HG03175 (cell line): ENCODE results near the gene TRAPPC10.
"Not testable (repeated sequence)": the region's sequence is repeated elsewhere in the genome, so short reads cannot be mapped to it uniquely, and the experiment has no call there.

Experiments used
- ATAC-seq: cut with Tn5 transposase; IDR thresholded peaks from one replicate; pipeline ENCODE4 v1.9.1; 2021; ENCODE audit warnings: mild to moderate bottlenecking, moderate library complexity; ENCODE audit not compliant: unreplicated experiment

Gene TRAPPC10

DNA sequence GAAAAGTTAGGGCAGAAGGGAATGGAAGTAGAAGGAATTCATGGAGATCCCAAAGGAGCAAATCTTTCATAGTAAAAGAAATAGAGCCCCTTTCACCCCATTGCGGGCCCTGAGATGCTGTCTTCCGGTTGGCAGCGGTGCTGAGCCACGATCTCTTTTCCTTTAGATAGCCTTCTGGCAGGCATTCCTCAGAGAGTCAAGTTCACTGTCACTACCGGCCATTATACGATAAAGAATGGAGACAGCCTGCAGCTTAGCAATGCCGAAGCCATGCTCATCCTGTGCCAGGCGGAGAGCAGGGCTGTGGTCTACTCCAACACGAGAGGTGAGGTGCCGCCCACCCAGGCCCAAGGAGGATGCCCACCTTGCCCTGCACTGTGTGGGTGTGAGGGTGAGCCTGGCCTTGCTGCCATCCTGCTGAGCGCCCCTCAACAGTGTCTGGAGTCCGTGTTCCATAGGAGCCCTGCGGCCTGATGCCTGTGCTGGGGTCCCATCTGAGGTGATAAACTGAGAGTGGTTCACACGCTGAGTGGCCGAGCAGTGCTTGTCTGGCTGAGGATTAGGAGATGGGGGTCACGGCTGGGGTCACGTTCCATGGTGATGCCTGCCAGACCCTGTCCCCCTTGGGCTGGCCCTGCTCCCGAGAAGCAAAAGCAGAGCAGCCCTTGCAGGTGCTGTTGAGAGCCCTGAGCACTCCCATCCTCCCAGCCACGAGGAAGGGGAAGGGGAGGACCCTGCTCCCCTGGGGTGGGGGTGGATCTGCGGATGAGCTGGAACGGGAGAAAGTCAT lies 74.7 kb downstream of the TRAPPC10 start:
- ATAC-seq = no peak

DNA sequence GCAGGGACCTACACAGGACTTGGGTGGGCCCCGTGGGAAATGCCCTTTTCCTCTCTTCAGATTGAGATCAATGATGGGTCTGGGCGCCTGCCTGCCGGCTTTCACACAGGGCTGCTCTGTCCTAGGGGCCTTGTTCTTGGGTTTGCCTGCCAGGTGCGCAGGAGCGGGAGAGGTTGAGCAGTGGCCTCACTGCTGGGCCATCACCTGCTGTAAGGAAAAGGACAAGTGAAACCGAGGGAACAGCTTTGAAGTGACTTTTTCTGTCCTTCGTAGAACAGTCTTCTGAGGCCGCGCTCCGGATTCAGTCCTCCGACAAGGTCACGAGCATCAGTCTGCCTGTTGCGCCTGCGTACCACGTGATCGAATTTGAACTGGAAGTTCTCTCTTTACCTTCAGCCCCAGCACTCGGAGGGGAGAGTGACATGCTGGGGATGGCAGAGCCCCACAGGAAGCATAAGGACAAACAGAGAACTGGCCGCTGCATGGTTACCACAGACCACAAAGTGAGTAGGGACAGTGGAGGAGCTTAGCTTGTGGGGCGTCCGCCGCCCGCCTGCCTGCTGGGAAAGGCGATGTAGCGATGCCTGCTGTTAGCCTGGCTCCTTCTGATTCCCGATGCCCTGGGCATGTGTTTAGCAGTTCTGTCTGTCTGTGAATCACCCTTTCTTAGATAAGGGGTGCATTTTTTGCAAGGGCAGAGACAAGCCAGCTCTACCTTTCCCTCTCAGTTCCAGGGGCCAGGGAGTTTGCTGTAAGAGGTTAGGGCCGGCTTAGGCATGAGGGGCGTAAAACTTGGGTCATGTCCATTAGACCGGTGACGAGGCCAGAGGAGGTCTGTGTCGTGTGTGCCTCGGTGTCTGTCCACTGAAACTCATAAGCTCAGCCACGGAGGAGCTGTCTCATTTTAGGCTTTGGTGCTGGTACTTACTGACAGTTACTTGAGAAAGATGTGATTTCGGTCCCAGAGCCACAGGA lies 75.6 kb downstream of the TRAPPC10 start:
- ATAC-seq = no peak

DNA sequence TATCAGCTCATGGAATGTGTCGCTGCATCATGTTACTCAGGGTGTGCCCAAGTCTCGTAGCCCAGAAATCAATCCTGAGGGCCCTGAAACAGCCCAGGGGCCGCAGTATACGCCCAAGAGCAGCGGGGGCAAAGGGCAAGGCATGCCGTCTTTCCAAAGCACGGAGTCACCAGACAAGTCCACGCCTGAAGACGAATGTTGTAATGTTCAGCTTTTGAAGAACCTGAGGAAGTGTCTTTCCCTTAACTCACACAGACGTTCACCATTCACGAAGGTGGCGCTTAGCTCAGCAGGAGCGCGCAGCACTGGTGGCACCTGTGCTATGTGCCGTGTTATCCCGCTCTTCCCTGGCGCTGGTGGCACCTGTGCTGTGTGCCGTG lies 76.3 kb downstream of the TRAPPC10 start:
- ATAC-seq = no peak

DNA sequence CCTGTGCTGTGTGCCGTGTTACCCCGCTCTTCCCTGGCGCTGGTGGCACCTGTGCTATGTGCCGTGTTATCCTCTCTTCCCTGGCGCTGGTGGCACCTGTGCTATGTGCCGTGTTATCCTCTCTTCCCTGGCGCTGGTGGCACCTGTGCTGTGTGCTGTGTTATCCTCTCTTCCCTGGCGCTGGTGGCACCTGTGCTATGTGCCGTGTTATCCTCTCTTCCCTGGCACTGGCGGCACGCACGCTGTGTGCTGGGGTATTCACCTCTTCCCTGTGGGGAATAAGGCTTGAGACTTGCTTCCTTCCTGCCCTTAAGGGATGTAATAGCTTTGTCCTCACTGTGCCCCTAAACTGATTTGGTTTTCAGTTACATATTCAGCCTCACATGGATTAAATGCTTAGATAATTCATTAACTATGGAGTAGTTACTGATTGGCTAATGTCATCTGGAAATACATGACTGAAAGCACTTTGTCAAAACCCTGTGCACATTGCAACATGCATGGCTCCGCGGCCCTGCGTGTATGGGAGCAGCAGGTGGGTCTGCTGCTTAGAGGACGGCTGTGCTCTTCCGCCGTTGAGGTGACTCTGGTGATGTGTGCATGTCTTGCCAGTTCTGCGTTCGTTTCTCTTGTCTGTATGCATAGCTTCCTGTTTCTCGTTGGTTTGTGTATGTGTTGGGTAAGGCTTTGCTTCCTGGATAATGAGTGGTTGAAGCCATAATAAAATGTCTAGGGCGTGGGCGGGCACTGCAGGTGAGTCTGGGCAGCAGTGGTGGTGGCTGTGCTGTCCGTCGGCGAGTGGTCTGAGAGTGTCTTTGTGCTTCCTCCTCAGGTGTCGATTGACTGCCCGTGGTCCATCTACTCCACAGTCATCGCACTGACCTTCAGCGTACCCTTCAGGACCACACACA lies 77.1 kb downstream of the TRAPPC10 start:
- ATAC-seq = no peak

DNA sequence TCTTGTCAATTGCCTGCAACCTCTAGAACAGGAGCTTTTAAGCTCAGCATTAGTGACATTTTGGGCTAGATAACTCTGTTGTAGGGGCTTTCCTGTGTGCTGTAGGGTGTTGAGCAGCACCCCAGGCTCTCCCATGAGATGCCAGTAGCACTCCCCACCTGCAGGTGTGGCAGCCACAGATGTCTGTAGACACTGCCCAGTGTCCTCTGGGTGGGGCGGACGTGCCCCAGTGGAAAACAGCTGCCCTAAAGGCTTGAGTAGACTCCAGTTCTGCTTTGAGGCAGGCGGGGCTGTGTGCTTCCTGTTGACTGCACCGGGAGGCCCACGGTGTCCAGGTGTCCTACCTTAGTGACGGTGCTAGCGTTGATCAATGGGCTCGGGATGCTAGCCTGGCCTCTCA lies 78.2 kb downstream of the TRAPPC10 start:
- ATAC-seq = no peak

DNA sequence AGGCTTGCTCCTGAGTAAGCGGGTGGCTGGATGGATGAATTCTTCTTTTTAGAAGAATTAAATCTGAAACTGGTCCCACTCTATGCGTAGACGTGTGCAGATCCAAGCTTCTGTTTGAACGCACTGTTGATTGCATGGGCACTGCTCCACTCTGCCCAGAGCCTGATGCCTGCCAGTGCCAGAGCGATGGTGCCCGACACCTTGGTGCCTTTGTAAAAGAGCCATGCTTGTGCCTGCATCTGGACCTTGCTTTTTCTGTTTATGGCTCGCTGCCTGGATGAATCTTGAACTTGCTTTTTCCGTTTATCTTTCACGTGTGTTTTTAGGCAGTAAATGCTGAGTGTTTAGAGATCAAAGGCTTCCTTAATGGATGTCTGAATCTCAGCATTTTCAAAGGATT lies 80.1 kb downstream of the TRAPPC10 start:
- ATAC-seq = no peak

DNA sequence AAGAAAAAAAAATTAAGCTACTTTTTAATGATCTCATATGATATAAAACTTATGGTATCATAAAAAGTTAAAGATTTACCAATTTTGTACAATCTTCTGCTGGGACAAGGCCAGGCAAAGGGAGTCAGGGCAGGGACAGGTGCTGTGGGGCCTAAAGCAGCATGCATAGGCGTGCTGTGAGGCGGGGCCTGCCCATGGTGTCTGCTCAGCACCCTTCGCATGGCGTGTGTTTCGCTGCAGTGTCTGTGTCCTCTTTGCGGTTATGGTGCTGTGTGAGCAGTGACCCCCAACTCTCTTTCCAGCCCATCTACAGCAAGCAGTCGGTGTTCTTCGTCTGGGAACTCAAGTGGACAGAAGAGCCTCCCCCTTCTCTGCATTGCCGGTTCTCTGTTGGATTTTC lies 81.7 kb downstream of the TRAPPC10 start:
- ATAC-seq = no peak

DNA sequence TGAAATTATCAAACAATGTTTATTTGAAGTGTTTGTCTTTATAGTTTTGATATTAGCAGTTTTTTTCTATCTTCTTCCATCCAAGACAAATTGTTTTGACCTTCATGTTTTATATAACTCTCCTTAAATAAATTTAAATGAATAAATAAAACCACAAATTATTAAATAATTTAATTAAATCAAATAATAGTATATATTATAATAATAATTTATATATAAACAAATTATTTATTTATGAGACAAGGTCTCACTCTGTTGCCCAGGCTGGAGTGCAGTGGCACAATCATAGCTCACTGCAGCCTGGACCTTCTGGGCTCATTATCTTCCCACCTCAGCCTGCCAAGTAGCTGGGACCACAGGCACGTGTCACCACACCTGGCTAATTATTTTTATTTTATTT lies 82.7 kb downstream of the TRAPPC10 start:
- no peak for ATAC-seq

DNA sequence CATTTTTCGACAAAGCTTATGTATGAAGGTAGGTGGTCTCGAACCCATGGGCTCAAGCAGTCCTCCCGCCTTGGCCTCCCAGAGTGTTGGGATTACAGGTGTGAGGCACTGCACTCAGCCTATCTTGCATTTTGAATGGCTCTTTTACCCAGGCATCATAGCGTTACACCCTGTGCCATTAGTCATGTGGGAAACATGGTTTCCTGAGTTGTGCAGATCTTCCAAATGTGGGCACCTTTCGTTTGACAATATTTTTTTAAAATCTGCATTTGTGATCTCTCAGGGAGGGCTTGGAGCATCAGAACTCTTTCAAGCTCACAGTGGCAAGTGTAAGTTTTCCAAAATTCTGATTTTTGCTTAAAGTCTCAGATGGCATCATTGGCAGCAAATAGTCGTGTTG lies 86.4 kb downstream of the TRAPPC10 start:
- ATAC-seq = not testable (repeated sequence)

DNA sequence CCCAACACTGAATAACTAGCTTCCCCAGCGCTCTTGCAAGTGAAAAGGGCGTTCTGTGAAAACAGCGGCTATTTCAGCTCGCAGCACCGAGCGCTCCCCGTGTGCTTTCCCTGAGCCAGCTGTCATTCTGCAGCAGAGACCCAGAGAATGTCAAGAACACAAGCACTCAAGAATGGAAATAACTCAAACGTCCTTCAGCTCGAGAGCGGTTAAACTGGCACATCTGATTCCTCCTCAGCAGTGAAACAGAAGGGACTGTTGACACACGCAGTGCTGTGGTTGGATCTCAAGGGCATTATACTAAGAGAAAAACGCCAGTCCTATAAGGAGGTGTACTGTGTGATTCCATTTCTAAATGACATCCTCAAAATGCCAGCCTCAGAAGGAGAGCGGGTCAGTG lies 86.9 kb downstream of the TRAPPC10 start:
- not testable (repeated sequence) for ATAC-seq

DNA sequence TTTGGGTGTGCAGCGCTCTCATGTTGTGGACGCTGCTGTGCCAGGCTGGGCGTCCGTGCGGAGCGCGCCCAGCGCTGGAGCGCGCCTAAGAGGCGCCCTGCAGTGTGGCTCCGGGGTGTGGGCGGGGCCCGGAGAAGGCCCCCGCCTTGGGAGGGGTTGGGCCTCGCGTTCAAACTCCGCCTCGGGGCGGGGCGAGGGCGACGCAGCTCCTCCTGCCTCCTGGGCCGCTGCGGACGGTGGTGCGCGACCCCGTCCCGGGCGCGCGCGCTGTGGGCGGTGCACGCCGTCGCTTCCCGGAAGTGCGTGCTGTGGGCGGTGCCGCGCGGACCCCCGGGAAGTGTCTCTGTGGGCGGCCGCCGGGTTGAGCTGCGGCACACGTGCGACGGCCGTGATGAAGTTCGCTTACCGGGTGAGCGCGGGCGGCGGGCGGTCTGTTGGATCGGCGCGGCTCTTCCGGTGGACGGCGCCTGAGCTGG lies 95.0 kb downstream of the TRAPPC10 start, which contains the start of gene PWP2:
TSS of gene PWP2 (plus strand) at position 374 of the 476 bp plus-strand sequence. CDS start at position 392, 18 bp downstream.
- peak; percentile 90 for ATAC-seq

DNA sequence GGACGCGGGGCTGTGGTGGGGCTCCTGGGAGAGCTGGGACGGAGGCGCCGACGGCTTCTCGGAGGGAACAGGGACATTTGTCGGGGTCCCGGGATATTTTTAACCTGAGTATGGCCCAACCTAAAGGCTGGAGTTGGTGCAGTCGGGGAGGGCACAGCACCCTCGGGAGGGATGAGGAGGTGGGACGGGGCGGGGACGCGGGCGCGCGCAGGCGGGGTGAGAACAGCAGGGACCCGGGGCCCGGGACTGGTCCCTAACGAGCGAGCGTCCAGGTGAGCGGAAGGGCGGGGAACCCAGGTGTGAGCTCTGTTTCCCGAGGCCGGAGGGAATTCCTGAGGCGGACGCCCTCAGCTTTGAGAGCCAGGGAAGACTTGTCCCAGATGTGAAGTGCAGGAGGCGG lies 95.5 kb downstream of the TRAPPC10 start:
- ATAC-seq = peak; percentile 18

DNA sequence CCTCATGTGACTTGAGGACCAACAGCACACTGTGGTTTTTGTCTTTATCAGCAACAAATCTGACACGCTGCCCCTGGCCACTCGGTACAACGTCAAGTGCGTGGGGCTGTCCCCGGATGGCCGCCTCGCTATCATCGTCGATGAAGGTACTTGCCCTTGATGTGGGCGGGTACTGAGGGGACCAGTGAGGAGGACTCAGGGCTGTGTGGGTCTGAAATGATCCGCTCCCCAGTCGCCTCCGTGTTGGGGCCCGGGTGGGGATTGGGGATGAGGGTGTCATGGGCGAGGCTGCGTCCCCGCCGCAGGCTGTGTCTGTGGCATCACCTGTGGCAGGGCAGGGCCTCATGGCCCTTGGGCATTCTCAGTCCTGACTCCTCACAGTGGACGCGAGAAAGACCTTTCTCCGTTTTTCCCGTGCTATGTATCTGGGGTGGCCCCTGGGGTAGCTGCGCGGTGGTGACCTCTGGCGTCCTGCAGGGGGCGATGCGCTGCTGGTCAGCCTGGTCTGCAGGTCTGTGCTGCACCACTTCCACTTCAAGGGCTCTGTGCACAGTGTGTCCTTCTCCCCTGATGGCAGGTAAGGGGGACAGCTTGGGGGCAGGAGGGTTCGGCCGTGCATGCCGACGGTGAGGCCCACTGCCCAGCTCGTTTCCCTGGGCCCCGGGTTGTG lies 101.7 kb downstream of the TRAPPC10 start:
- not testable (repeated sequence) for ATAC-seq

DNA sequence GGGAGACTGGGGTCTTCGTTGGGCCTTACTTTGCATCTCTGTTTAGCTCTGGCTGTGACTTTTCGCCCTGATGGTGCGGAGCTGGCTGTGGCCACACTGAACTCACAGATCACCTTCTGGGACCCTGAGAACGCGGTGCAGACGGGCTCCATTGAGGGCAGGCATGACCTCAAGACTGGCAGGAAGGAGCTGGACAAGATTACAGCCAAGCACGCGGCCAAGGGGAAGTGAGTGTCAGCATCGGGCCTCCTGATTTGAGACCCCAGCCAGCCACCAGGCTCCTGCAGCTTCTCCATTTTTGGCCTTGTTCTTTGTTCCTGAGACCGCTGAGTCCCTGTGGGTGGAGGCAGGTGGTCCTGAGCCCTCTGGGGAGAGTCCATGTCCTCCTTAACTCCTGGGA lies 110.0 kb downstream of the TRAPPC10 start:
- not testable (repeated sequence) for ATAC-seq

DNA sequence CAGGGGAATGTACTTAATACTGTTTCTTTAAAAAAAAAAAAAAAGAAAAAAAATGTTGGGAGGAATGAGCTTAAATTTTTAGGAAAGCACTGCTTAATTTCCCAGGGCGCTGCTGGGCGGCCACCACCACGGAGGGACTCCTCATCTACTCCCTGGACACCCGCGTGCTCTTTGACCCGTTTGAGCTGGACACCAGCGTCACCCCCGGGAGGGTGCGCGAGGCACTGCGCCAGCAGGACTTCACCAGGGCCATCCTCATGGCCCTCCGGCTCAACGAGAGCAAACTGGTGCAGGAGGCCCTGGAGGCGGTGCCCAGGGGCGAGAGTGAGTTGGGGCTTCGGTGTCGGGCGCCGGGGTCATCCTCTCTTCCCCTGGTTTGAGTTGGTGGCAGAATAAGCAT lies 115.7 kb downstream of the TRAPPC10 start:
- not testable (repeated sequence) for ATAC-seq

DNA sequence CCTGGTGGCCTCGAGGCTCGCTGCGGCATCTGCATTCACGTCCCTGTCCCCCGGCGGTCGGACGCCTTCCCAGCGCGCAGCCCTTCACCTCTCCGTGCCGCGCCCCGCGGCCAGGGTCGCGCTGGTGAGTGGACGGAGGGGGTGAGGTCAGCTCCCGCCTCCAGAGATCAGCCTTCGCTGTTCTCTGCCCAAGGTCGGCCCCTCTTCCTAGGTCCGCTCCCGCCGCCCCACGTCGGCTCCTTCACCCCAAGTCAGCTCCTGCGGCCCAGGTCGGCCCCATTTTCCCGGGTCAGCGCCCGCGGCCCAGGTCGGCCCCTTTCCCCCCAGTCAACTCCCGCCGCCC lies 121.6 kb downstream of the TRAPPC10 start:
- not testable (repeated sequence) for ATAC-seq

DNA sequence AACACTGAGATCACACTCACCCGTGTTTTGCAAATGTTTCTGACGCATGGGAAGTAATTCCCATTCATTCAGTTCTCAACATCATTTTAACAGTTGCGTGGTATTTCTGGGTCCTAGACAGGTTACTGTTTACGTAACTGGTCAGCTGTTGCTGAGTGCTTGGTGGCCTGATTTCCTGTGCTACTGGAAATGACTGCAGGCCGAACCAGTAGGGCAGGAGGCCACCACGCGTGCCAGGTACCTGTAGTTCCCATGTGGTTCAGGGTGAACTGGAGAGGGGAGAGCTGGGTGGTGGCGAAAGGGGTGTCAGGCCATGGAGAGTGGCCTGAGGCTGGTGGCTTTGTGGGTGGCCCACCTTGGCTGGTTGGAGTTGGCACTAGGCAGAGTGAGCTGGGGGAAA lies 122.6 kb downstream of the TRAPPC10 start:
- ATAC-seq = not testable (repeated sequence)

DNA sequence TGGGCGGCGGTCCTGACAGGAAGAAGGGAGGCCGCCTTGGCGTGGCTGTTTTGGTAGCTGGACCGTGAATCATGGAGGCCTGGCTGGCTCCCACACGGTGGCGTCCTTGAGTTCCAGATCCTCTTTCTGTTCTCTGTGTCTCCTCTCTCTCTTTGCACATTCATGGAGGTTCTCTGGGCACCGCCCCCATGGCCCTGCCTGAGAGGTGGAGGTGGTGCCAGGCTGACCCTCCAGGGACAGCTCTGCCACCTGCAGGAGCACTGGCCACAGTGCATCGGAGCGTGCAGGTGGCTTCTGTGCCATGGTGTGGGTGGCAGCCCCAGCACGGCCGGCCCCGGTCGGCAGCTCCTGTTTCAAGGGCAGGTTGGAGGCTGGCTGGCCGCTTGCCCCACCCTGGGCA lies 125.9 kb downstream of the TRAPPC10 start:
- peak; percentile 44 for ATAC-seq

DNA sequence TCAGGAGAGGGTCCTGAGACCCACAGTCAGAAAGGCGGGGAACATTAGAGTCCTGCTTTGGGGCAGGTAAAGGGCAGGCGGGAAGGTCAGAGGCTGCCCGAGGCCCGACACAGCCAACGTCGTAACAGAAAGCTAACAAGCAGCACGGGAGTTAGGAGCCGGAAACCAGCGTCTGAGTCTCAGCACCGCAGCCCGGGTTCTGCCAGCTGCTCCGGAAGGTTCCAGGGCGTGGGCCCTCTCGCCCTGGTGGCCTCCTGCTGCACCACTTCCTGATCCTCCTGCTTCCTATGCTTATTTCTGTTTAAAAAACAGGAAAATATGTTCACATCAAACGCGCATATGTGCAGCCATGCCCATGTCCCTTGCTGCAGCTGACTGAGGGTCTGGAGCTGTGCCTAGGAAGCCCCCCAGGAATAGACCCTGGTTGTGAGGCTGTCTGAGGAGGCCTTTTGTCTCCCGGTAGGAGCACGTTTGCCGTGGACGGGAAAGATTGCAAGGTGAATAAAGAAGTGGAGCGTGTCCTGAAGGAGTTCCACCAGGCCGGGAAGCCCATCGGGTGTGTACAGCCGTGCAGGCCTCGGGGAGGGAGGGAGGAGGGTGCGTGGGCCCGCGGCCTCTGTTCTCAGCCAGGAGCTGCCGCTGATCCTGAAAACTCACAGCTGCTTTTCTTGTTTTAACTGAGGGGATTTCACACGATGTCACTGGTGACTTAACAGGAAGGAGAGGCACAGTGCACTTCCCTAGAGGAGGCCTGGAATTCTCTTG lies 127.9 kb downstream of the TRAPPC10 start:
- ATAC-seq = not testable (repeated sequence)
